Liver (tissue), 9 donors: ENCODE data around the gene ATG4B. TPM values are rescaled to one million over a fixed set of nuclear protein-coding genes. Genes with fewer than 3 reads are reported as not detected.

Experiments
- DNase-seq: peaks from one replicate; pipeline ENCODE4 v3.0.0-alpha.2; 2017; ENCODE audit warnings: low spot score
- H3K27ac ChIP-seq, 2 donors: one replicate each; pipeline ENCODE4 v1.7.0; 2013; ENCODE audit warnings: inconsistent platforms in 2 of 2, low read length in 2 of 2, control low read depth in 1 of 2, low read depth in 1 of 2, mild to moderate bottlenecking in 1 of 2
- H3K27me3 ChIP-seq, 4 donors: one replicate each; pipeline versions ENCODE4 v1.6.1 to v1.7.0; 2013; ENCODE audit warnings: low read length in 3 of 4, inconsistent platforms in 1 of 4, mild to moderate bottlenecking in 1 of 4, moderate library complexity in 1 of 4; ENCODE audit not compliant: control insufficient read depth in 4 of 4, insufficient read depth in 4 of 4
- H3K36me3 ChIP-seq, 4 donors: one replicate each; pipeline versions ENCODE4 v1.6.1 to v1.7.0; 2013; ENCODE audit warnings: low read length in 3 of 4, mild to moderate bottlenecking in 3 of 4, low read depth in 1 of 4, moderate library complexity in 1 of 4; ENCODE audit not compliant: control insufficient read depth in 4 of 4, insufficient read depth in 3 of 4
- H3K4me1 ChIP-seq, 4 donors: one replicate each; pipeline versions ENCODE4 v1.6.1 to v1.7.0; 2013; ENCODE audit warnings: low read length in 3 of 4, mild to moderate bottlenecking in 3 of 4, moderate library complexity in 1 of 4; ENCODE audit not compliant: control insufficient read depth in 4 of 4, insufficient read depth in 4 of 4
- H3K4me3 ChIP-seq, 3 donors: one replicate each; pipeline versions ENCODE4 v1.6.1 to v1.7.0; 2013; ENCODE audit warnings: low read length in 3 of 3, control low read depth in 1 of 3, low read depth in 1 of 3, mild to moderate bottlenecking in 1 of 3
- H3K9ac ChIP-seq, 2 donors: one replicate each; pipeline ENCODE4 v1.7.0; 2013; ENCODE audit warnings: low read length in 2 of 2, mild to moderate bottlenecking in 2 of 2, moderate library complexity in 2 of 2, control low read depth in 1 of 2, low read depth in 1 of 2
- H3K9me3 ChIP-seq, 4 donors: one replicate each; pipeline versions ENCODE4 v1.6.1 to v1.7.0; 2013; ENCODE audit warnings: low read length in 3 of 4; ENCODE audit not compliant: control insufficient read depth in 4 of 4
- EGR1 ChIP-seq, 2 donors: IDR thresholded peaks; 2 replicates each; pipeline ENCODE4 v1.6.1; 2016 to 2018; ENCODE audit warnings: antibody characterized with exemption in 2 of 2, low read depth in 2 of 2
- FOXA1 ChIP-seq: IDR thresholded peaks from 2 replicates; pipeline ENCODE4 v1.6.1; 2016; ENCODE audit warnings: antibody characterized with exemption
- FOXA2 ChIP-seq: IDR thresholded peaks from 2 replicates; pipeline ENCODE4 v1.6.1; 2016; ENCODE audit warnings: antibody characterized with exemption
- GABPA ChIP-seq, 2 donors: IDR thresholded peaks in 1 of 2; conservative IDR thresholded peaks in 1 of 2; 2 replicates each; pipeline ENCODE4 v1.6.1; 2016; ENCODE audit warnings: antibody characterized with exemption in 2 of 2, mild to moderate bottlenecking in 1 of 2, moderate library complexity in 1 of 2
- HNF4A ChIP-seq, 2 donors: conservative IDR thresholded peaks; 2 replicates each; pipeline ENCODE4 v1.6.1; 2016; ENCODE audit warnings: antibody characterized with exemption in 2 of 2, mild to moderate bottlenecking in 2 of 2
- HNF4G ChIP-seq: IDR thresholded peaks from 2 replicates; pipeline ENCODE4 v1.6.1; 2016; ENCODE audit warnings: antibody characterized with exemption
- NR2F2 ChIP-seq: IDR thresholded peaks from 2 replicates; pipeline ENCODE4 v1.6.1; 2016; ENCODE audit warnings: antibody characterized with exemption
- RAD21 ChIP-seq, 2 donors: IDR thresholded peaks; 2 replicates each; pipeline ENCODE4 v1.6.1; 2016; ENCODE audit warnings: antibody characterized with exemption in 2 of 2, mild to moderate bottlenecking in 2 of 2
- SP1 ChIP-seq: IDR thresholded peaks from 2 replicates; pipeline ENCODE4 v1.6.1; 2018; ENCODE audit warnings: antibody characterized with exemption, mild to moderate bottlenecking
- TAF1 ChIP-seq: conservative IDR thresholded peaks from 2 replicates; pipeline ENCODE4 v1.6.1; 2016; ENCODE audit warnings: antibody characterized with exemption, mild to moderate bottlenecking
- YY1 ChIP-seq: IDR thresholded peaks from 2 replicates; pipeline ENCODE4 v1.6.1; 2016; ENCODE audit warnings: antibody characterized with exemption, mild to moderate bottlenecking
- whole genome bisulfite sequencing: extraction: QIAGEN DNeasy Blood & Tissue Kit; methylation state at CpG from one replicate; pipeline ENCODE4 v1.1.7; 2013; 5-methylcytosine and 5-hydroxymethylcytosine counted together
- polyA plus RNA-seq, 2 donors: library from polyadenylated mRNA; stranded (reverse) in 1 of 2; unstranded in 1 of 2; fragments of 200-250 nt in 1 of 2; fragments of >200 nt in 1 of 2; fragmentation: Nextera tagmentation in 1 of 2; extraction: Ambion mirVana in 1 of 2; gene quantifications; one replicate each; pipeline versions ENCODE4 v1.2.1 to v1.2.3, GENCODE V29; 2013 to 2015
- total RNA-seq, 2 donors: library from RNA; depleted of rRNA; stranded (reverse); fragments of >200 nt; gene quantifications; one replicate each; pipeline ENCODE4 v1.2.3, GENCODE V29; 2014
- TF ChIP-seq, protein P1 (sequence below): IDR thresholded peaks from 2 replicates; pipeline ENCODE4 v1.6.1; 2016; ENCODE audit warnings: antibody characterized with exemption
- TF ChIP-seq, protein P2 (sequence below): fragments of 150-350 bp; IDR thresholded peaks from 2 replicates; pipeline ENCODE4 v1.5.1; 2017; ENCODE audit warnings: improper control_type of control experiment, low read depth, low read length; ENCODE audit not compliant: missing input control
- TF ChIP-seq, protein P3 (sequence below): IDR thresholded peaks from 2 replicates; pipeline ENCODE4 v1.6.1; 2016; ENCODE audit warnings: antibody characterized with exemption, mild to moderate bottlenecking
- TF ChIP-seq, protein P4 (sequence below): IDR thresholded peaks from 2 replicates; pipeline ENCODE4 v1.6.1; 2016; ENCODE audit warnings: antibody characterized with exemption
- donor health status: healthy.
- donor health status: healthy.
- donor health status: healthy.
- donor health status: healthy.
- donor health status: healthy.

Gene ATG4B
- total and polyA plus RNA-seq, 4 donors, result 31.0 to 50.3 (median 37.7) TPM

DNA sequence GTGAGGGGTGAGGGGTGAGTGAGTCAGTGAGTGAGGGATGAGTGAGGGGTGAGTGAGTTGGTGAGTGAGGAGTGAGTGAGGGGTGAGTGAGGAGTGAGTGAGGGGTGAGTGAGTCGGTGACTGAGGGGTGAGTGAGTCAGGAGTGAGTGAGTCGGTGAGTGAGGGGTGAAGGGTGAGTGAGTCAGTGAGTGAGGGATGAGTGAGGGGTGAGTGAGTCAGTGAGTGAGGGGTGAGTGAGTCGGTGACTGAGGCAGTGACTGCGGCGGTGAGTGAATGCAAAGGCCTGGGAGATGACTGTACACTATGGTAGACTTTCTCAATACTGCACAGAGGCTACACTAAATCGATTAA, 17.1 kb upstream of the ATG4B start:
- H3K36me3 ChIP-seq, result peaks cover 0 to 2% (median 0%) of the 10 kb centered on the region in 4 donors
- no peak for TF ChIP-seq RAD21 (IDR thresholded peaks at IDR 0.05)
- TF ChIP-seq, protein P1, sequence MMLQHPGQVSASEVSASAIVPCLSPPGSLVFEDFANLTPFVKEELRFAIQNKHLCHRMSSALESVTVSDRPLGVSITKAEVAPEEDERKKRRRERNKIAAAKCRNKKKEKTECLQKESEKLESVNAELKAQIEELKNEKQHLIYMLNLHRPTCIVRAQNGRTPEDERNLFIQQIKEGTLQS, result no peak
- TF ChIP-seq, protein P2, sequence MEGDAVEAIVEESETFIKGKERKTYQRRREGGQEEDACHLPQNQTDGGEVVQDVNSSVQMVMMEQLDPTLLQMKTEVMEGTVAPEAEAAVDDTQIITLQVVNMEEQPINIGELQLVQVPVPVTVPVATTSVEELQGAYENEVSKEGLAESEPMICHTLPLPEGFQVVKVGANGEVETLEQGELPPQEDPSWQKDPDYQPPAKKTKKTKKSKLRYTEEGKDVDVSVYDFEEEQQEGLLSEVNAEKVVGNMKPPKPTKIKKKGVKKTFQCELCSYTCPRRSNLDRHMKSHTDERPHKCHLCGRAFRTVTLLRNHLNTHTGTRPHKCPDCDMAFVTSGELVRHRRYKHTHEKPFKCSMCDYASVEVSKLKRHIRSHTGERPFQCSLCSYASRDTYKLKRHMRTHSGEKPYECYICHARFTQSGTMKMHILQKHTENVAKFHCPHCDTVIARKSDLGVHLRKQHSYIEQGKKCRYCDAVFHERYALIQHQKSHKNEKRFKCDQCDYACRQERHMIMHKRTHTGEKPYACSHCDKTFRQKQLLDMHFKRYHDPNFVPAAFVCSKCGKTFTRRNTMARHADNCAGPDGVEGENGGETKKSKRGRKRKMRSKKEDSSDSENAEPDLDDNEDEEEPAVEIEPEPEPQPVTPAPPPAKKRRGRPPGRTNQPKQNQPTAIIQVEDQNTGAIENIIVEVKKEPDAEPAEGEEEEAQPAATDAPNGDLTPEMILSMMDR, result no peak
- TF ChIP-seq, protein P3, sequence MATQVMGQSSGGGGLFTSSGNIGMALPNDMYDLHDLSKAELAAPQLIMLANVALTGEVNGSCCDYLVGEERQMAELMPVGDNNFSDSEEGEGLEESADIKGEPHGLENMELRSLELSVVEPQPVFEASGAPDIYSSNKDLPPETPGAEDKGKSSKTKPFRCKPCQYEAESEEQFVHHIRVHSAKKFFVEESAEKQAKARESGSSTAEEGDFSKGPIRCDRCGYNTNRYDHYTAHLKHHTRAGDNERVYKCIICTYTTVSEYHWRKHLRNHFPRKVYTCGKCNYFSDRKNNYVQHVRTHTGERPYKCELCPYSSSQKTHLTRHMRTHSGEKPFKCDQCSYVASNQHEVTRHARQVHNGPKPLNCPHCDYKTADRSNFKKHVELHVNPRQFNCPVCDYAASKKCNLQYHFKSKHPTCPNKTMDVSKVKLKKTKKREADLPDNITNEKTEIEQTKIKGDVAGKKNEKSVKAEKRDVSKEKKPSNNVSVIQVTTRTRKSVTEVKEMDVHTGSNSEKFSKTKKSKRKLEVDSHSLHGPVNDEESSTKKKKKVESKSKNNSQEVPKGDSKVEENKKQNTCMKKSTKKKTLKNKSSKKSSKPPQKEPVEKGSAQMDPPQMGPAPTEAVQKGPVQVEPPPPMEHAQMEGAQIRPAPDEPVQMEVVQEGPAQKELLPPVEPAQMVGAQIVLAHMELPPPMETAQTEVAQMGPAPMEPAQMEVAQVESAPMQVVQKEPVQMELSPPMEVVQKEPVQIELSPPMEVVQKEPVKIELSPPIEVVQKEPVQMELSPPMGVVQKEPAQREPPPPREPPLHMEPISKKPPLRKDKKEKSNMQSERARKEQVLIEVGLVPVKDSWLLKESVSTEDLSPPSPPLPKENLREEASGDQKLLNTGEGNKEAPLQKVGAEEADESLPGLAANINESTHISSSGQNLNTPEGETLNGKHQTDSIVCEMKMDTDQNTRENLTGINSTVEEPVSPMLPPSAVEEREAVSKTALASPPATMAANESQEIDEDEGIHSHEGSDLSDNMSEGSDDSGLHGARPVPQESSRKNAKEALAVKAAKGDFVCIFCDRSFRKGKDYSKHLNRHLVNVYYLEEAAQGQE, result no peak
- no peak for TF ChIP-seq YY1
- TF ChIP-seq EGR1 (IDR thresholded peaks at IDR 0.05; ENCODE audit: low read depth in 2 of 2), result no peak
- TF ChIP-seq HNF4G, result no peak
- no peak for TF ChIP-seq NR2F2
- TF ChIP-seq FOXA2, result no peak
- no peak for TF ChIP-seq HNF4A (conservative IDR thresholded peaks at IDR 0.05)
- TF ChIP-seq, protein P4, sequence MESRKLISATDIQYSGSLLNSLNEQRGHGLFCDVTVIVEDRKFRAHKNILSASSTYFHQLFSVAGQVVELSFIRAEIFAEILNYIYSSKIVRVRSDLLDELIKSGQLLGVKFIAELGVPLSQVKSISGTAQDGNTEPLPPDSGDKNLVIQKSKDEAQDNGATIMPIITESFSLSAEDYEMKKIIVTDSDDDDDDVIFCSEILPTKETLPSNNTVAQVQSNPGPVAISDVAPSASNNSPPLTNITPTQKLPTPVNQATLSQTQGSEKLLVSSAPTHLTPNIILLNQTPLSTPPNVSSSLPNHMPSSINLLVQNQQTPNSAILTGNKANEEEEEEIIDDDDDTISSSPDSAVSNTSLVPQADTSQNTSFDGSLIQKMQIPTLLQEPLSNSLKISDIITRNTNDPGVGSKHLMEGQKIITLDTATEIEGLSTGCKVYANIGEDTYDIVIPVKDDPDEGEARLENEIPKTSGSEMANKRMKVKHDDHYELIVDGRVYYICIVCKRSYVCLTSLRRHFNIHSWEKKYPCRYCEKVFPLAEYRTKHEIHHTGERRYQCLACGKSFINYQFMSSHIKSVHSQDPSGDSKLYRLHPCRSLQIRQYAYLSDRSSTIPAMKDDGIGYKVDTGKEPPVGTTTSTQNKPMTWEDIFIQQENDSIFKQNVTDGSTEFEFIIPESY, result no peak
- TF ChIP-seq FOXA1, result no peak
- TF ChIP-seq SP1, result no peak
- no peak for TF ChIP-seq GABPA (IDR thresholded peaks at IDR 0.05 in 1 of 2, conservative IDR thresholded peaks at IDR 0.05 in 1 of 2)
- no peak overlapping the region for H3K4me3 ChIP-seq
- no peak for DNase-seq
- 96% methylated on average over 6 of the region's 6 CpGs for WGBS
- no peak overlapping the region for H3K9ac ChIP-seq
- peaks cover 6 to 19% (median 11%) of the 10 kb centered on the region in 4 donors for H3K4me1 ChIP-seq
- H3K9me3 ChIP-seq, result no peaks in the 10 kb centered on the region
- H3K27ac ChIP-seq, result no peak overlapping the region
- no peaks in the 10 kb centered on the region for H3K27me3 ChIP-seq

DNA sequence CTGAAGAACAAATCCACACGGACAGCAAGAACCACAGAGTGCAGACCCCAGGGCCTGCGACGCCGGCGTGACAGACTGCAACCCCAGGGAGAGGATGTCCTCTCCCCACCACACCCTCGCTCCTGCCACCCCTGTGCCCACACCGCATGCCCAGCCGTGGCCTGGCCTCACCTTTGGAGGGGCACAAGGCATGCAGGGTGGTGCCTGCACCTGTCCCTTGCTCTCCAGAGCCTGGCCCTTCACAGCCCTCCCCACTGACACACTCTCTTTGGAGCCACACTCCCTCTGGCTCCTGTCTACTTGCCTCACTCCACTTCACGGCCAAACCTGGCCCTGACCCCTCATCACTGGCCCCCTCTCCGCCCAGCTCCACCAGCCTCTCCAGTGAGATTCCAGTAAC, 9.8 kb upstream of the ATG4B start:
- Histone ChIP-seq H3K4me1 (no peaks in the 10 kb centered on the region), H3K9me3 (no peaks in the 10 kb centered on the region), H3K36me3 (peaks cover 3 to 18% (median 7%) of the 10 kb centered on the region in 4 donors), H3K4me3 (no peak overlapping the region), H3K27me3 (no peaks in the 10 kb centered on the region), H3K27ac (no peak overlapping the region), H3K9ac (no peak overlapping the region)
- WGBS, result 96% methylated on average over 10 of the region's 10 CpGs
- no peak for DNase-seq
- TF ChIP-seq TAF1 (no peak), FOXA1 (no peak), HNF4A (conservative IDR thresholded peaks at IDR 0.05) (no peak), YY1 (no peak), FOXA2 (no peak)
- TF ChIP-seq, protein P4, result no peak
- TF ChIP-seq, protein P1, result no peak
- TF ChIP-seq, protein P3, result no peak
- TF ChIP-seq, protein P2, result no peak
